ENCODE measurements around the gene DERA. TPM values are rescaled to one million over a fixed set of nuclear protein-coding genes. Genes with fewer than 3 reads are reported as not detected.

DERA gene
- total RNA-seq, 2 donors from 2014 or later: 33.0 to 33.7 TPM

GRCh38 chr12:15997910-15998309 lies 86.8 kb downstream of the DERA start:
- whole genome bisulfite sequencing: 88% methylated on average over 2 of the region's 2 CpGs
- H3K4me1 ChIP-seq (replicated peaks): no peaks in the 10 kb centered on the region
- no peak overlapping the region for H3K4me3 ChIP-seq
- H3K36me3 ChIP-seq: no peaks in the 10 kb centered on the region
- no peak overlapping the region for H3K27ac ChIP-seq
- intact Hi-C loops (cut with DNase I): no loop called here
- H3K27me3 ChIP-seq (replicated peaks; ENCODE audit: insufficient read depth): no peaks in the 10 kb centered on the region
- DNase-seq (ENCODE audit: low spot score): no peak
- TF ChIP-seq CTCF (IDR thresholded peaks at IDR 0.05) (no peak), POLR2A (IDR thresholded peaks at IDR 0.05) (no peak), POLR2AphosphoS5 (IDR thresholded peaks at IDR 0.05) (no peak)
- H3K9me3 ChIP-seq: no peaks in the 10 kb centered on the region

- TF ChIP-seq POLR2AphosphoS5 (IDR thresholded peaks at IDR 0.05) (no peak), CTCF (IDR thresholded peaks at IDR 0.05) (no peak), POLR2A (IDR thresholded peaks at IDR 0.05) (no peak)
- Histone ChIP-seq H3K4me1 (replicated peaks) (no peaks in the 10 kb centered on the region), H3K27me3 (replicated peaks; ENCODE audit: insufficient read depth) (no peaks in the 10 kb centered on the region), H3K9me3 (no peaks in the 10 kb centered on the region), H3K36me3 (no peaks in the 10 kb centered on the region), H3K4me3 (no peak overlapping the region), H3K27ac (no peak overlapping the region)
- DNase-seq (ENCODE audit: low spot score): no peak
- intact Hi-C loops (cut with DNase I): no loop called here
Measured at GRCh38 chr12:16002880-16003279, 91.7 kb downstream of the DERA start.

- Histone ChIP-seq H3K4me1 (replicated peaks) (no peaks in the 10 kb centered on the region), H3K27ac (no peak overlapping the region), H3K9me3 (no peaks in the 10 kb centered on the region), H3K4me3 (no peak overlapping the region), H3K27me3 (replicated peaks; ENCODE audit: insufficient read depth) (no peaks in the 10 kb centered on the region), H3K36me3 (no peaks in the 10 kb centered on the region)
- intact Hi-C loops (cut with DNase I): no loop called here
- TF ChIP-seq POLR2A (IDR thresholded peaks at IDR 0.05): no peak
- TF ChIP-seq POLR2AphosphoS5 (IDR thresholded peaks at IDR 0.05): no peak
- TF ChIP-seq CTCF (IDR thresholded peaks at IDR 0.05): no peak
- 90% methylated on average over 3 of the region's 3 CpGs for WGBS
- no peak for DNase-seq (ENCODE audit: low spot score)
Measured at GRCh38 chr12:16003460-16003859, 92.3 kb downstream of the DERA start.

- H3K4me3 ChIP-seq: no peak overlapping the region
- intact Hi-C loops (cut with DNase I): no loop called here
- H3K36me3 ChIP-seq: no peaks in the 10 kb centered on the region
- DNase-seq (ENCODE audit: low spot score): no peak
- H3K4me1 ChIP-seq (replicated peaks): no peaks in the 10 kb centered on the region
- no peak for TF ChIP-seq CTCF (IDR thresholded peaks at IDR 0.05)
- TF ChIP-seq POLR2A (IDR thresholded peaks at IDR 0.05): no peak
- no peak for TF ChIP-seq POLR2AphosphoS5 (IDR thresholded peaks at IDR 0.05)
- H3K27me3 ChIP-seq (replicated peaks; ENCODE audit: insufficient read depth): no peaks in the 10 kb centered on the region
- H3K9me3 ChIP-seq: no peaks in the 10 kb centered on the region
- H3K27ac ChIP-seq: no peak overlapping the region
- 95% methylated on average over 4 of the region's 4 CpGs for WGBS
Measured at GRCh38 chr12:16006752-16007151, 95.6 kb downstream of the DERA start.

- TF ChIP-seq CTCF (IDR thresholded peaks at IDR 0.05) (no peak), POLR2AphosphoS5 (IDR thresholded peaks at IDR 0.05) (no peak), POLR2A (IDR thresholded peaks at IDR 0.05) (no peak)
- Histone ChIP-seq H3K4me1 (replicated peaks) (no peaks in the 10 kb centered on the region), H3K9me3 (no peaks in the 10 kb centered on the region), H3K36me3 (no peaks in the 10 kb centered on the region), H3K4me3 (no peak overlapping the region), H3K27ac (no peak overlapping the region), H3K27me3 (replicated peaks; ENCODE audit: insufficient read depth) (no peaks in the 10 kb centered on the region)
- 93% methylated on average over 7 of the region's 7 CpGs for WGBS
- DNase-seq (ENCODE audit: low spot score): no peak
- intact Hi-C loops (cut with DNase I): no loop called here
Measured at GRCh38 chr12:16008421-16008824, 97.3 kb downstream of the DERA start.
